NOMO-1 (cell line): ENCODE measurements around the gene LMOD1.

Source experiments
- DNase-seq, 2 experiments: peaks; one replicate each; lab custom pipeline; 2025; ENCODE audit not compliant: unreplicated experiment in 2 of 2; lab: John Stamatoyannopoulos, UW

The LMOD1 gene

GRCh38 chr1:201895120-201895665, 51.2 kb downstream of the LMOD1 start:
- no peak for DNase-seq

GRCh38 chr1:201894343-201895119, 51.8 kb downstream of the LMOD1 start:
- no peak for DNase-seq

- no peak for DNase-seq
These were observed 52.9 kb downstream of the LMOD1 start for GRCh38 chr1:201893431-201893830.

GRCh38 chr1:201892211-201892610, 54.1 kb downstream of the LMOD1 start:
- no peak for DNase-seq

- DNase-seq = no peak
These were observed 54.8 kb downstream of the LMOD1 start for GRCh38 chr1:201891451-201892045.

- no peak for DNase-seq
These were observed 55.4 kb downstream of the LMOD1 start for GRCh38 chr1:201890806-201891450.

- no peak for DNase-seq
These were observed 56.1 kb downstream of the LMOD1 start for GRCh38 chr1:201890223-201890622.

GRCh38 chr1:201889090-201889968, 57.0 kb downstream of the LMOD1 start:
- no peak for DNase-seq

GRCh38 chr1:201888282-201889089, 57.9 kb downstream of the LMOD1 start, which contains the start of gene SHISA4:
SHISA4 (plus strand) TSS chr1:201888898; CDS start chr1:201888995, 97 bp downstream.
- no peak for DNase-seq

GRCh38 chr1:201887116-201887866, 59.1 kb downstream of the LMOD1 start:
- DNase-seq = no peak

GRCh38 chr1:201886103-201886885, 60.1 kb downstream of the LMOD1 start:
- no peak for DNase-seq

GRCh38 chr1:201885531-201886075, 60.7 kb downstream of the LMOD1 start:
- DNase-seq = no peak

- DNase-seq = no peak
These were observed 61.9 kb downstream of the LMOD1 start for GRCh38 chr1:201884425-201884824.

GRCh38 chr1:201883786-201884185, 62.6 kb downstream of the LMOD1 start:
- peak; percentile 55 to 76 for DNase-seq

GRCh38 chr1:201883266-201883665, 63.1 kb downstream of the LMOD1 start:
- DNase-seq = no peak

GRCh38 chr1:201882665-201883132, 63.6 kb downstream of the LMOD1 start:
- peak; percentile 71 to 97 for DNase-seq

GRCh38 chr1:201881617-201882016, 64.7 kb downstream of the LMOD1 start:
- no peak for DNase-seq
